Stimulated activated CD8-positive, alpha-beta memory T cell treated with anti-CD3 and anti-CD28 coated beads, Interleukin-12 subunit alpha, Interleukin-12 subunit beta, amount 100 ng/mL, for 1 hour (primary cell): ENCODE measurements around the gene EFHC1.

ENCODE experiments used
- DNase-seq: peaks from one replicate; pipeline ENCODE4 v3.0.0-alpha.2; 2020; ENCODE audit warnings: low read depth

EFHC1 gene

DNA sequence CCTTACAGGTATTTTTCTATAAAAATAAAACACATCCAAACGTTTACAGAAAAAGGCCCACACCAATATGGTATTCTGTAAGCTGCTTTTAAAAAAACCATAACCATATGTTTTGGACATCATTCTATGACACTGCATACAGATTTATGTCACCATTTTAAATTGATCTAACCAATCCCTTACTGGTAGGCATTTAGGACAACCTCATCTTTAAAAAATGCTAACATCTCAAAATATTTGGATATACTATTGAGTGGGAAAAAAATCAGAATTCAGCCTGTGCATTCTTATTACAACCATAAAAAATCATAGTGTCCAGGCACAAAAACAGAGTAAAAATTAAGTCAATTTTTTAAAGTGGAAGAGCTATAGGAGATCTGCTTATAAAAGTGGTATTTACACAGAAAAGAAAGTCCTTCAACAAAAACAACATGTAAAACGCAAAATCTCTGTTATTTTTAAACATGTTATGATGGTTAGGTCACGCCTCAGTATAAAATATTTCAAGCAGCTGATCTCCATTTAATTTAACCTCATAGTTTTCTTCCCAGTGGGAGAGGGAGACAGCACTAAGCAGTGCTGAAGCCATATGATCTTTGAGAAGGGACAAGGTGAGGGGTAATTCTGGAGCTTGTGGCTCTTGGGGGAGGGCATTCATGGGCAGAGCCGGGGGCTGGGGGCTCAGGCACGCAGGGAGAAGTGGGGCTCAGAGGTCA, 135.5 kb downstream of the EFHC1 start:
- no peak for DNase-seq

DNA sequence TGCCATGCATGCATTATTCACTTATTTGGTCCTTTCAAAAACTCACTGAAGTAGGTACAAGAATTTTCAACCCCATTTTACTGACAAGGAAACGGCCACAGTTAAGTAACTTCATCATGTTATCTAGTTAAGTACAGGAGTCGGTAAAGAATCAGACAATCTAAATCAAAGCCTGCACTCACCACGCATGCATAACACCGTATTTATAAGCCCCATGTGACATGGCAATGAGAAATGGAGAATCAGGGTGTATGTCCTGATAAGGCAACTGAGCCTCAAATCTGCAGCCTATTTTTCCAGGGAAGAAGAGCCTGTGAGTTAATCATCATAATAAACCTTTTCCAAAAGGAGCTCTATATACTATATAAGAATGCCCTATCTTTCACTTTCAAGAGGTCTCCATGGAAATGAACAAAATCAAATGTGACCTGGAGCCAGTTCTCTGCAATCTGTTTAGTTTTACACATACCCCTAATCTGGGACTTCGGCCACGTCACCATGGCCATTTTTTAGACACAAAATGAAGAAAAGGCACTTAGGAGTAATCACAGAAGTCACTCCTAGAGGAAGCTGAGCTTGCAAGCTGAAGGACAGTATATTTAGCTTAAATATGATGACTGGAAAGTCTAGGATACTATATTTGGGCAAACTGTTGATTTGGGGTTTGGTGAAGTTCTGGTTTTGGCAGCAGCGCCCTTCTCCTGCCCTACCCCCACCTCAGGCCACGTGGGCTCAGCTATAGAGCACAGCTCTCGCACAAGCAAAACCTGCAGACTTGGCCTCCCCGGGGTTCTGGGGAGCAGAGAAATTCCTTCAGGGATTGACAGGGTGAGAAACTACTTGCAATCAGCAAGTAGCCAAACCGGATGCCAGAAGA, 137.5 kb downstream of the EFHC1 start:
- DNase-seq, result no peak

GRCh38 chr6:52558266-52559000, 138.3 kb downstream of the EFHC1 start:
- DNase-seq, result no peak

DNA sequence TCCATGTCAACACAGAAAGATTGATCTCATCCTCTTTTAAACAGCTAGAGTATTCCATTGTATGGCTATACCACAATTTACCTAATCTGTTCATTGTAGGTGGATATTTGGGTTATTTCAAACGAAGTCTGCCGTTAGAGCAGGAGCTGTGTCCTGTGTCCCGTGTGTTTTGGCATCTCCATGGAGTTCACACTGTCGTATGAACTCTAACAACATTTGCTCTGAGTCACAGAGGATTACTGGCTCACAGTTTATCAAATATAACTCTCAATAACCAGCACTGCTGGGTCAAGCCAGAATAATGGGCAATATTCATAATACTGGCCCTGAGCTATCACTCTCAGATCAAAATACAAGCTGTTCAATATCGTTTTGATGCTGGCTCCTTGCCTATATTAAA, 140.3 kb downstream of the EFHC1 start:
- no peak for DNase-seq

DNA sequence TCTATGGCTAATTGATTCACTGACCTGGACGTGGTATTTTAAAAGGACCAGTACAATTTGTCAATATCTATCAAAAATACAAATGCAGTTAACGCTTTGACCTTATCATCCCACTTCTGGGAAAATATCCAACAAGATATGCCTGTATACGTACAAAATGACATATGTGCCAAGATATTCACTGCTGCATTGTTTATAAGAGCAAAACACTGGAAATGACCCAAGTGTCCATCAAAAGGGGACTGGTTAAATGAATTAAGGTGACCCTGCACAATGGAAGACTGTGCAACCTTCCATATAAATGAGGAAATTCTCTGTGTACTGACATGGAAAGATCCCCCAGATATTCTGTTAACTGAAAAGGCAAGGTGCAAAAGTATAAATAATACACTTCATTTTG, 142.8 kb downstream of the EFHC1 start:
- DNase-seq, result no peak

GRCh38 chr6:52564856-52565255, 144.7 kb downstream of the EFHC1 start:
- no peak for DNase-seq

- DNase-seq, result no peak
Observed at GRCh38 chr6:52566201-52566600, 146.1 kb downstream of the EFHC1 start.

DNA sequence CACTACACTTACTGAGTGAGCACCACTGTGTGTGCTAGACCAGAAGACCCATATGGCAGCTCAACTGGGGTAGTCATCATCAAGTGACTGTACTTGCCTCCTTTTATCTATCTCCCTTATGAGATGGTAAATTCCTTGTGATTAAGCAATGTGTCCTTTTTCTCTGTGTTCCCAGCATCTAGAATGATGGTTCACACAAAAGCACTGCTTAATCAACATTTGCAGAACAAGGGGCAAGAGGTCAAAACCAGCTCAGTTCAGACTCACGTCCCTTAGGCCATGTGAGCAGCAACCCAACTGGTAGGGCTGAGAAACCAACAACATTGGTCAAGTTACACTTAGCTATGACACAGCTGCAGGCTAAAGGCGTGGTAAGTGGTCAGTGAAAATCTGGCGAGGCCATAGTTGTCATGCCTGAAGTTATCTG, 146.7 kb downstream of the EFHC1 start:
- DNase-seq, result no peak

DNA sequence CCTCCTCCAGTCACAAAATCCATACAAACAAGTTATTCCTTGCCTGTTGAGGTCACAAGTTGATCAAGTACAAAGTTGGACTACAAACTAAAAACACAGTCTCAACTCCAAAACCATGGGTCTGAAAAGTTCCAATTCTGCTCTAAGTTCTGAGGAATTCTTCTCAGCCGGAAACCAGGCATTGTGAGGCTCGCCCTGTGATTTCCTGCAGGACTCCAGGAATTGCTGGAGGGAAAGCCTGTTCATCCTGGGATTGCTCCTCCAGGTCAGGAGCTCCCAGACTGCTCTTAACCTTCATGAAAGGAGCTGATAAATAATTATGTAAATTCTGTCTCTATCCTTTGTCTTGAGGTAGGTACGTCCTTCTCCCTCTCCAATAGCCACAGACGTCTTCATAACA, 148.2 kb downstream of the EFHC1 start:
- no peak for DNase-seq

DNA sequence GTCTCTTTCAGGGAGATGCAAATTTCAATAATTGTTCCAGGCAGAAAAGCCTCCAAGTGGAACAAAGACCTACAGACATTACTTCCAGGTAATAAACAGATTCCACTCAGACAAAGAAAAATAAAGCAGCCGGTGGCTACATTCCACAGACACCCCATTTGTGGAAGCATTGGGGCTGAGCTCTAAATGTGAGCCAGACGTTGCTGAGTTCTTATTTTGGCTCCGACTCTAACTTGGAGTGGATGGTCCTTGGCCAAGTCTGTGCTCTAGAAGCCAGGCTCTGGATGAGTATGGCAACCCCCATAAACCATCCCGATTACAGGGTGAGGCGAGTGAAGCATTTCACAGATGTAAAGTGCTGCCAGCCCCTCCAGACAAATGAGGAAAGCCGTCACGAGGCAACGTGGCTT, 150.2 kb downstream of the EFHC1 start:
- no peak for DNase-seq

DNA sequence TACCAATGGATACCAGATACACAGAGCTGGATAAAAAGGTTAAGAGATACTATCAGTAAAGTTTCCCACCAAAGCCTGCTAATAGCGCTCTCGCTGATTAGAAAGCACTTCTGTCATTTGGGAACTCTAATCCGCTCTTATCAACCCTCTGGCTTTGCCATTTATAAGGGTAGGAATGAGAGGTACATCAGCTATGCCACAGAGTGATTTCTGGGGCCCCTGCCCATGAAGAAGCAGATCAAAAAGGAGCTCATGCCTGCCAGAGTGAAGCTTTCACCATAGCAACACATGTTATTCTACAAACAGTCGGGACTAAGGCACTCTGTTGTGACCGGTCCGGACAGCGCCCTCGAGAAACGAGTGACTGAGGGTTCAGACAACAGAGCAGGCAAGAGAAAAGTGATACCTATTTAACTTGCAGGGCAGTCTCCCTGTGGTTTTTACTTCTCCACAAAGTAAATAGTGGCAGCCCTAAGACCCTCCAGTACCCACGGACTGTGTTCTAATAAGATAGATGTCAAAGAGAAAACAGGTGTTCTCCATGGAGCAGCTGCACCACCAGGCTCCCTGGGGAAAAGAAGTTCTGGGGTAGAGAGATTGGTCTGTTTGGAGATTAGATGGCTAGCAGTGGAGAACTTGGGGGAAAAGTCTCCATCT, 151.1 kb downstream of the EFHC1 start:
- DNase-seq, result no peak

- no peak for DNase-seq
Observed at GRCh38 chr6:52572536-52572935, 152.4 kb downstream of the EFHC1 start.

- DNase-seq, result no peak
Observed at GRCh38 chr6:52573295-52573694, 153.2 kb downstream of the EFHC1 start.
